GM18508 (cell line): Measurements from ENCODE around the gene AKAP8L.

ENCODE experiments used
- ATAC-seq: cut with Tn5 transposase; IDR thresholded peaks from one replicate; pipeline ENCODE4 v1.9.1; 2021; ENCODE audit warnings: moderate number of reproducible peaks; ENCODE audit not compliant: insufficient read depth, unreplicated experiment

The AKAP8L gene, protein sequence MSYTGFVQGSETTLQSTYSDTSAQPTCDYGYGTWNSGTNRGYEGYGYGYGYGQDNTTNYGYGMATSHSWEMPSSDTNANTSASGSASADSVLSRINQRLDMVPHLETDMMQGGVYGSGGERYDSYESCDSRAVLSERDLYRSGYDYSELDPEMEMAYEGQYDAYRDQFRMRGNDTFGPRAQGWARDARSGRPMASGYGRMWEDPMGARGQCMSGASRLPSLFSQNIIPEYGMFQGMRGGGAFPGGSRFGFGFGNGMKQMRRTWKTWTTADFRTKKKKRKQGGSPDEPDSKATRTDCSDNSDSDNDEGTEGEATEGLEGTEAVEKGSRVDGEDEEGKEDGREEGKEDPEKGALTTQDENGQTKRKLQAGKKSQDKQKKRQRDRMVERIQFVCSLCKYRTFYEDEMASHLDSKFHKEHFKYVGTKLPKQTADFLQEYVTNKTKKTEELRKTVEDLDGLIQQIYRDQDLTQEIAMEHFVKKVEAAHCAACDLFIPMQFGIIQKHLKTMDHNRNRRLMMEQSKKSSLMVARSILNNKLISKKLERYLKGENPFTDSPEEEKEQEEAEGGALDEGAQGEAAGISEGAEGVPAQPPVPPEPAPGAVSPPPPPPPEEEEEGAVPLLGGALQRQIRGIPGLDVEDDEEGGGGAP

DNA sequence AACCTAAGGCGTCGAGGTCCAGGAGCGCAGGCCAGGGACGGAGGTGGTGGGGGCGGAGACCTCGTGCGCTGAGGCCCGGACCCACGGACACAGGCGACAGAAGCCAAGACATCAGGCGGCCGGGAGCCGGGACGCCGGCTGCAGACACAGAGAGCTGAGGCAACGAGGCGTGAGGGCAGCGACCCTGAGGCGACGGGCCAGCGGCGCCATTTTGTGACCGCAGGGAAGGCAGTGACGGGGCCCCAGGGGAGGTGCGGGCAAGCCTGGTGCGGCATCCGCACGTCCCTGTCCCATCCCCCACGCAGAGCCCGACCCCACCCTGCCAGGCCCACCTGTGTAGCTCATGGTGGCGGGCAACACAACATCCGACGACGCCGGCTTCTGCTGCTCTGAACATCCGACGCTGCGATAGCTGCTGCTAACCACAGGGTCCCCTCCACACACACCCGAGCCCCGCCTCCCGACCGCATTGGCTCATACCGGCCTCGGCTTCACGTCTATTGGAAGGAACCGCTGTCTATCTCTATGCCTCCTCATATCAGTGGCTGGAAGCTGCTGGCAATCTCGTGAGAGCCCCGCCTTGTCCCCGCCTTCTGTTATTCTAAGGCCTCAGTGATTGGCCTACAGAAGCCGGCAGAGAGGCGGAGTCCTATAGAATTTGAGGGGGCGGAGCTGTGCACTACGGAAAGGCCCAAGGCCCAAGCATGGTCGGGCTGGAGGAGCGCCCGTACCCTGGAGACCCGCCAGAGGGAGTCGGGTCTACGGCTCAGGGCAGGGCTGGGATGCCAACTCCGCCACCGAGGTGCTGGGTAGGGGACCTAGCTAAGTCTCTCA is at the start of gene AKAP8L:
AKAP8L (minus strand) TSS at position 410 of the 834 bp plus-strand sequence; CDS start at position 345, 65 bp downstream.
- ATAC-seq: peak; percentile 91

DNA sequence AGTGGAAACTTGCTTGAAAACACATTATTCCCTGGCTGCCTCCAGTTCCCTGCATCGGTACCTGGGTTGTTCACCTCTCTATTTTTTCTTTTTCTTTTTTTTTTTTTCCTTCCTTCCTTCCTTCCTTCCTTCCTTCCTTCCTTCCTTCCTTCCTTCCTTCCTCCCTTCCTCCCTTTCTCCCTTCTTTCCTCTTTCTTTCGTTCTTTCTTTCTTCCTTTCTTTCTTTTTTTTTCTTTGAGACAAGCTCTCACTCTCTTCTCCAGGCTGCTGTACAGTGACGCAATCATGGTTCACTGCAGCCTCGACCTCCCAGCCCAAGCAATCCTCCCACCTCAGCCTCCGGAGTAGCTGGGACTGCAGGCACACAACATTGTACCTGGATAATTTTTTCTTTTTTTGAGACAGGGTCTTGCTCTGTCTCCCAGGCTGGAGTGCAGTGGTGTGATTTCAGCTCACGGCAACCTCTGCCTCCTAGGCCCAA is 49.0 kb upstream of the AKAP8L start:
- no peak for ATAC-seq

DNA sequence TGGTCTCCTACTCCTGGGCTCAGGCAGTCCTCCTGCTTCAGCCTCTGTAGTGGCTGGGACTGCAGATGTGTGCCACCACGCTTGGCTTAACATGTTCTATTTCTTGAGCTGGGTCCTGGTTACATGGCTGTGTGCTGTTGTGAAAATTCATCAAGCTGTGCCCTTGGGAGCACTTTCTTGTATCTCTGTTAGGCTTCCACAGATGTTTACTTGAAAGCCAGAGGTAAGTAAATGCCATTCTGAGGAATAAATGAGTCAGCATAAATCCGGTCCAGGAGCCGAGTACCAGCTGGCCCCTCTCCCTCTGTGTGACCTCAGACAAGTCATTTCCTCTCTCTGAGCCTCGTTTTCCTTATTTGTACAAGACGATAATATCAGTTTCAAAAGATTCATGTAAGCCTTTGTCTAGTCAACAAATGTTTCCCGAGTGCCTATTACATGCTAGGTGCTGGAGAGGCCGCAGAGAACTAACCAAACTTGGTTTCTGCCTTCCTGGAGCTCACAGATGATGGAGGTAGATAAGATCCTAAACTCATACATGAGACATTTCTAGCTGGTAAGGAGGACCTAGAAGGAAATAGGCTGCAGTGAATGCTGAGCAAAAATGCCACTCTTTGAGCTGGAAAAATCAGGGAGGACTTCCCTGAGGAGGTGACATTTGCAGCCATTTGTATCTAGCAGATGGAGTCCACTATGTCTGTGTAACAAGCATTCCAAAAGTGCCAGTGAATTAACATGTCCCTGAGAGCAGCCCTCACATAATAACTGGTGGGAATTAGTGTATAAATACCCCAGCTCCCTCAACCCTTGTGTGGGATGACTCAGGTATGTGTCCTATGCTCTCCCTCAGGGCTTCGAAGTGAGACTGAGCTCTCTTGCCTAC is 48.3 kb upstream of the AKAP8L start:
- peak; percentile 52 for ATAC-seq

DNA sequence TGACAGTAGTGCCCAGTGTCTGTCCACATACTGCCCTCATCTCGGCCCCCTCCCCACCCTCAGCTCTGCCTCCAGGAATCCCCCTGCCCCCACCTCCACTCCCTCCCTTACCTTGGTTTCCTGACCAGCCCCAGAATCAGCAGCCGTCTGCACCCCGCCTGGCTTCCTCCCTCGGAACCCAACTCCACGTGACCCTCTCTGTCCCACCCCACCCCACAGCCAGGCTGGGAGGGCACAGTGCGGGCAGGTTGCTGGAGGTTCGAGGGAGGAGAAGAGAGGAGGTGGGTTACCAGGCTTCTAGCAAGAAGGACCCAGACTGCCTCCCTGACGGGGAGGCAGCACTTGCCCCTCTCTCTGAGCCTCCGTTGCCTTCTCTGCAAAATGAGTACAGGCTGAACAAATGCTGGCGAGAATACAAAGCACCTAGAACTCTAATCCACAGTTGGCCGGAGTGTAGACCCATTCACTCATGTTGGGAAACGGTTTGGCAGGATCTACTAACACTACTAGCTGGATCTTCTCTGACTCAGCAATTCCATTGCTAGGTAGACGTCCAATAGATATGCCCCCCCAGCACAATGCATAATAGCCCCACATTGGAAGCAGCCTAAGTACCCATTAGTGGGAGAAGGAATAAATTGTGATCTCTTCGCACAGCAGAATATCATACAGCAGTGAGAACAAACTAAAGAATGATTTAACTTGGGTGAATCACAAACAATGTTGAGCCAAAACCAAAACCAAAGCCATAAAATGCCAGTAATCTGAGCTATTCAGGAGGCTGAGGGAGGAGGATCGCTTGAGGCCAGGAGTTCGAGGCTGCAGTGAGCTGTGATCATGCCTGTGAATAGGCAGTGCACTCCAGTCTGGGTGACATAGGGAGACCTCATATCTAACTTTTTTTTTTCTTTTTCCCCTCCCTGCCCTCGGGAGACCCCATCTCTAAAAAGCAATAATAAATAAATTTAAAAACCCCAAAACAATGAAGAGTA is 45.9 kb upstream of the AKAP8L start, which contains the start of gene RASAL3:
RASAL3 (minus strand) TSS at position 151 of the 992 bp plus-strand sequence. CDS start 186 bp downstream, outside the sequence.
- no peak for ATAC-seq

DNA sequence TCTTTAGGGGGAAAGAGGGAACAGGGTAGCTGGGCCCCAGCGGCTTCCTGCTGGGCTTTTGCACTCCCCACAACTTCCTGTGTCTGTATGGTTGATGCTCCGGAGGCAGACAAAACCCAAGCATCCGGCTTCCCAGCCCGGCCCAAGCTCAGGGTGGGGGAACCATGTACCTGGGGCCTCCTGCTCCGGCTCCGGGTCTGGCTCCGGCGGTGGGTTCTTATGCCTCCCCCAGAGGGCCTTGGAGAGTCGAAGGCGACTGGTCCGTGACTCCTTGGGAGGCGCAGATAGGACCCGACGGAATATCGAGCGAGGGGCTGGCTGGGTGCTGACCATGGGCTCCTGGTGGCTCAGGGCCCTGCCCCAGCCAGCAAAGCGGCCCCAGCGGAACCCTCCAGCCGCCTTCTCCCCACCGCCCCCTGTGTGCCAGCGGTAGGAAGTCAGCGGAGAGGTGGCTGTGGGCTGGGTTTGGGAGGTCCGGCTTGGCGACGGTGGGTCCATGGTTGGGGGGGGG is 45.1 kb upstream of the AKAP8L start:
- no peak for ATAC-seq

DNA sequence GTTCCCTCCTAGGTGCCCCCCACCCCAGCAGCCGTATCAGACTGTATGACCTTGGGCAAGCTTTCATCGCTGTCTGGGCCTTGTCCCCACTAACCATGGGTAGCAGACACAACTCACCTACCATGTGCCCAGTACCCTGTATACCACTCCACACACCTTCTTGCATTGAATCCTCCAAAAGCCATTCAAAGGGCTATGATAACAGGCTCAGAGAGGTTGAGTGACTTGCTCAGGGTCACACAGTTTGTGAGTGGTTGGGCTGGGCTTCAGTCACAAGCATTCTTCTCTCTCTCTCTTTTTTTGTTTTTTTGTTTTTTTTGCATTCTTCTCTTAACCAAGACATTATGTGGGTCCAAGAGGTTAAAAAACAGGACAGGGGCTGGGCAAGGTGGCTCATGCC is 42.9 kb upstream of the AKAP8L start:
- no peak for ATAC-seq

DNA sequence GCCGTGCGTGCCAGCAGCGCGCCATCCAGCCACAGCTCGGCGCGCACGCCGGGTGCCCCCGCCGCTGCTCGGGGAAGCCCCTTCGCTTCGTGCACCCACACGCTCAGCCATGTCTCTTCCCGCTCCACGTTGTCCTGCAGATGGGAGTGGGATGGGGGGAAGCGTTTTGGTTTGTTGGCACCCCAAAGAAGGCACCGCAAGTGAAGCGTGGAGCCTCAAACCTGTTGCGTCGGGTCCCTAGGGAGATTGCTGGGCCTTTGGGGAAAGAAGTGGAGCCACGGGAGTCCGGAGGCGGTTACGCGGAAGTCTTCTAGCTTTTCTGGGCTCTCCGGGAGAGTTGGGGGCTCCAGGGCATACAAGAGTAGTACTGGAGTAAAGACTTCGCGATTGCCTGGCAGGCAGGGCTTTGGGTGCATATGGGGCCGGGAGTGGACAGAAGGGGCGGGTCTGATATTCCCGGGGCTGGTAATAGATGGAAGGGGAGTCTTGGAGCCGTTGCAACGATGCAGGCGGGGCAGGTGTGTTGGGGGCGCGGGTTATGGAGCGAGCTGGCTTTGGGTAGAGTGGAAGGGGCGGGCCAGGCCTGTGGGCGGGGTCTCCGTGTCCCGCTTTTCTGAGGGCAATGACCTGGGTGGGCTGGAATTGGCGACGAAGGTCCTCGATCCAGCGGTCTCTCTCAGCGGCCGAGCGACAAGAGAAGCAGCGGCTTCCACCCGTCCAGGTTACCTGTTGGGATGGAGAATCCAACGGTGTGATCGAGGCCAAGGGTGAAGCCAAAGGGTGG is 39.1 kb upstream of the AKAP8L start:
- ATAC-seq: no peak

DNA sequence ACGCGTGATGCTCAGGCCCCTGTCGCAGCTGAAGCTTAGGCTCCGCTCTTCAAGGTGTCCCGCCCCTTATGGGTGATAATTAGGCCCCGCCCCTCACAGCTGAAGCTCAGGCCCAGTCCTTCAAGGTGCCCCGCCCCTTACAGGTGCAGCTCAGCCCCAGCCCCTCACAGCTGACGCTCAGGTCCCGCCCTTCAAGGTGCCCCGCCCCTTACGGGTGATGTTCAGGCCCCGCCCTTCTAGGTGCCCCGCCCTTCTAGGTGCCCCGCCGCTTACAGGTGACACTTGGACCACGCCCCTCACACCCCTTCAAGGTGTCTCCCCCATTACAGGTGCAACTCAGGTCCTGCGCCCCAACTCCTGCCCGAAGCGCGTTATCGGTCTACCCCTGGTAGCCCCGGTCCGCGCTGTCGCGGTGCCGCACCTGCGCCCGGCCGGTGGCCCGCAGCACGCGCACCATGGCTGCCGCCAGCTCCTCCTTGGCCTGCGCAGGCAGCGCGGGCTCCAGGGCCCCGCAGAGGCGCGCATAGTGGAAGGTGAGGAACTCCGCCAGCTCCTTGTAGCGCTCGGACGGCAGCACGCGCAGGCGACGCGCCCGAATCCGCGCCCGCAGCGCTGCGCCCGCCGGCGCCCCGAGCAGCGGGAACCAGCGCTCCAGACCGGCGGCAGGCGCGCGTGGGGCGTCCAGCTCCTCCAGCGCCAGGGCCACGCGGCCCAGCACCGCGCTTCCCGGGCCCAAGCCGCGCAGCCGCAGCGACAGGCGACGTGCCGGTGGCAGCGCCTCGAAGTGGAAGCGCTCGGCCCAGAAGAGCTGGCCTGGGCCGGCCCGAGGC is 38.3 kb upstream of the AKAP8L start:
- ATAC-seq: no peak

DNA sequence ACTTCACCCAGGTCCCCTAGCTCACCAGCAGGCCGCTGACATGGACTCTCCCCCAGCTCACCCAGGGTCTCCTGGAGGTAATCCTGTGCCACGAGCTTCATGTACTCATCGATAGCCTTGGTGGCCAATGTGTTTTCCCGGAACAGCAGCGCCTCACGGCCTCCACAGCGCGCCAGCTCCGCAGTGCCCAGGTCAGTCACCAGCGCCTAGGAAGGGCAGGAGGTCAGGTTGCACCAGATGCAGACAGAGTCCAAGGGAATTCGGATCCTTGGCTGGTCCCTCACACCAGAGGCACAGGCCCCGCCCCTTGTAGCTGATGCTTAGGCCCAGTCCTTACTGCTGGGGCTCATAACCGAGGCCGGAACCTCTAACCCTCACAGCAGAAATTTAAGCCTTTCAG is 37.7 kb upstream of the AKAP8L start:
- no peak for ATAC-seq

DNA sequence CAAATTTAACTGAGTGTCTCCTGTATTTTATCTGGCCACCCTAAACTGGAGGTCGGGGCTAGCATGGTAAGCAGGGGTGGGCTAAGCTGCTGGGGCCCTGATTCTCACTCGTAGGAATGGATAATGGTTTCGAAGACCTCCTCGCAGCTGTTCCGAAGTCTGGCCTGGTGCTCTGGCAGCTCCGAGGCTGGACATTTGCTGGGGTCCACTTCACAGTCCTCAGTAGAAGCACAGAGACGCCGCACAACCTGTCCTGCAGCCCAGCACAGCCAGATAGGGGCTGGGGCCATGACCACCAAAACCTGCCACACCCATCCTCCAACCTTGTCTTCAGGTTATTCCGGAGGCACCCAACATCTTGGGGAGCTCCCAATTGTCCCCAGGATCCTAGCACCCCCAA is 37.2 kb upstream of the AKAP8L start:
- ATAC-seq: no peak

DNA sequence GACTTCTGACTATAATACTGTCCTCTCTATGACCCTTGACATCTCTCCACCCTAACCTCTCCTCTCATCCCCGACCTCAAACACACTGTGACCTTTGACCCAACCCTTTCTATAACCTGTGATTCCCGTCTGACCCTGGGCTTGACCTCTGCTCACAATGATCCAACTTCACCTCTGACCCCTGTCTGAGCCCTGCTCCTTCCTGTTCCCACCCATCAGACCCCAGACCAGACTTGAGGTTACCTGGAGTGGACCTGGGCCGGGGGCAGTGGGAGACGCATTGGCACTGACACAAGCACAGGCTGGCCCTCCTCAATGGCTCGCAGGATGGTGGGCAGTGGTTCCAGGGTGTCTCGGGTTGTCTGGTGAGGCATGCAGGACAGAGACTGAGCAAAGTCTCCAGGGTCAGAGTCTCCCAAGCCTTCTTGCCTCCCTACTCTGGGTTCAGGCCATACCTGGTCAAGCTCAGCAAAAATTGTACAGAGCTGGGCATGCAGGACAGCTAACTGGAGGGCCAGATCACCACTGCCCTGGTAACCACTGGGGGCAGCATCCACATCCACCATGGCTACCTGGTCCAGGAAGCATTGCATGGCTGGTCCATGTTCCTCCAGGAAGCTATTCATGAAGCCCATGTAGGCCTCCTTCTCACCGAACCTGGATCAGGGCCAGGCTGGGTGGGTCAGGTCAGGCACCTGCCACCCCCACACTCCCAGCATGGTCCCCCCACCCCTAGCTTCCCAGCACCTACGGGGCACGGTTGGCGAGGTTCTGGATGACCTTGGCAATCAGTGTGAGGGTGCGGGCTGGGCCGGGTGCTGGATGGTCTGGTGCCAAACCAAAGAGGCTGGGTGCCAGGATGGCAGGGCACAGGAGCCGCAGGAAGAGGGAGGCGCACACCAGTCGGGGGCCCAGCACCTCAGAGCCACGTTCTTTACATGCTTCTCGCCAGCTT is 35.4 kb upstream of the AKAP8L start:
- no peak for ATAC-seq

DNA sequence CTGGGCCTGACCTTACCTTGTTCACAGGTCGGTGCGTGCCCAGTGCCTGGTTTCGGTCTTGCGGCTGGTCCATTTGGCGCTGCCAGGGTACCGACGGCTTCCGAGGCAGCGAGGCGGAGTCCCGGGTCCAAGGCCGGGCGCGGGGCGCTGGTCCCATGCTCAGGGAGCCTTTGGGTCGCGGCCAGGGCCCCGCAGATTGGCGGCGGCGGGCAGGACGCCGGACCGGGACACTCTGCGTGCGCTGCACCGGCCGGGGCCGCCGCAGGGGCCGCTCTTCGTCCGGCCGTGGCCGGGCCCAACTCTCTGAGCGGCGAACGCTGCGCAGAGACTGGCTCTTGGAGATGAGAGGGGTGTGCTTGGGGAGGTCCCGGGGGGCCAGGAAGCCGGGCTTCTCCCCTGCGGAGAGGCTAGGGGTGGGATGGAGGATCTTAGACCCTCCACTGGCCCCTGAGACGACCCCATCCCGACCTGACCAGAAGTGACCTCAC is 34.3 kb upstream of the AKAP8L start:
- no peak for ATAC-seq

DNA sequence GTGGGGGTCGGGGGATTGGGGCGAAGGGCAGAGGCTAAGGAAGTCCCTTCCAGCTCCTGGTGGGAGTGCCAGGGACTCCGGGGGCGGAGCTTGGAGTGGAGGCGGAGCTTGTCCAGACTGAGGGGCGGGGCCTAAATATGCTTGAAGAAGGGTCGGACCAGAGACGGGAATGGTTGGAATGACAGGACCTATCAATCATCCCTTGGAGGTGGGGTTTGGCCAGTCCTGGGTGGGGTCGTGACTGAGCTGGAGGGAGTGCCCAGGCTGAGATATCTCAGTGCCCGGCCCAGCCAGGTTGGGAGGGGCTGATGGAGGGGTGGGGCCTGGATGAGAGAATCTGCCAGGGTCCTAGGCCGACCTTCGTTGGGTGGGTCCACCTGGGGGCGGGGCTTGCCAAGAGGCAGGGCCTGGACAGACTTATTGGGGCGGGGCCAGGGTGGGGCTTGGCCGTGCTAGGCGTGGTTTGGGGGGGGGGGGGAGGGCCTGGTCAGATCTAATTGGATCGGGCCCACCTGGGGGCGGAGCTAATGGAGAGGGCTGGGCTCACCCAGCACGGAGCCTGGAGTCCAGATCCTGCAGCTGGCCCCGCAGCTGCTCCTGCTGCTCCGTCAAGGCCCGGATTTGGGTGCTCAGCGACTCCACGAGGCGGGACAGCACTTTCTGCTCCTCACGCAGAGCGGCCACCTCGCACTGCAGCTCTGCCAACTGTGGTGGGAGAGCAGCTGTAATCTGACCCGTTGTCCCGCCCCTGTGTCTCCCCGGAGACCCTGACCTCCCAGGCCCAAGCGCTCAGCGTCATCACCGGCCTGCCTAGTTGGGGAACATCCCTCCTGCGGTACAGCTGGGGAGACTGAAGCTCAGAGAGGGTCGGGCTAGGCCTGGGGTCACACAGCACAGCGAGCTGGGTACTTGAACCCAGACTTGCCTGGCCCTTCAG is 33.6 kb upstream of the AKAP8L start:
- ATAC-seq: no peak

DNA sequence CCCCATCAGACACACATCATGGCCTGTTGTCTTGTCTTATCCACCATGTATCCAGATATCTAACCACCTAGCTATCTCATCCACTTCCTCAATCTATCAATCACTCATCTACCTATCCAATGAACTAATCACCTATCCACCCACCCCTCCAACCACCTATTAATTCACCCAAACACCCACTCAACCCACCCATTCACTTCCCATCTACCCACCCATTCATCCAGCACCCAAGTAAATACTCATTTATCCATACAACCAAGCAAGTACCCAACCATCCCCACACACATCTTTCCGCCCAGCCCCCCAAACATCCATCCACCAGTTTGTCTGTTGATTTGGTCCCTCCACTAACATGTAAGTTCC is 31.7 kb upstream of the AKAP8L start:
- ATAC-seq: no peak
